NCI-H2196 (cell line): ENCODE measurements around the gene MRTFA.
A peak's percentile ranks its signal among the peaks of the same experiment; 100 is the strongest.

ENCODE experiments used
- DNase-seq: peaks from one replicate; lab custom pipeline; 2025; ENCODE audit not compliant: unreplicated experiment; lab: John Stamatoyannopoulos, UW

MRTFA gene

DNA sequence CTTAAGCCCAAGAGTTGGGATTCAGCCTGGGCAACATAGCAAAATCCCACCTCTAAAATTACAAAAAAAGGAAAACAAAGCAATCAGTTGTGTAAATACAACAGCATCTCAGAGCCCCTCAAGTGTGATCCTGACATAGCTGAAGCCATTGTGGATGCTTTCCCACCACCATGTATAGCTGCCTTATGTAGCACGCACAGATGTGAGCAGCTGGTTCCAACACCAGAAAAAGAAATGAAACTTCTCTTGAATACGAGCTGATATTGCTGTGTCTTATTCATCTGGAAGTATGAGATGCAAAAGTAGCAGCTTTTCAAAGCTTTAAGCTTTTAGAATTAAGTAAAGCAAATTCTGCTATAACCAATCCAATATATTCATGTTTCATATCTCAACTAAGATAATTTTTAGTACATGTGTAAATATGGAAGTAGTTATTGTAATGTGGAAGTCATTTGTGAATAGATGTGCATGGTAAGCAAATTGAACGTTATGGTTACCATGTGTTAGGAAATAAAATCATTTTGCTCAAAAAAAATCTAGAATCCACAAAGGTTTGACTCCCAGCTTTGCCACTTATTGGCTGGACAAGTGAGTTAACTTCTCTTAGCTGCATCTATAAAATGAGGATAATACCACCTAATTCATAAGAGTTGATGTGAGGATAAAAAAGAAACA is 203.0 kb downstream of the MRTFA start:
- DNase-seq: no peak

DNA sequence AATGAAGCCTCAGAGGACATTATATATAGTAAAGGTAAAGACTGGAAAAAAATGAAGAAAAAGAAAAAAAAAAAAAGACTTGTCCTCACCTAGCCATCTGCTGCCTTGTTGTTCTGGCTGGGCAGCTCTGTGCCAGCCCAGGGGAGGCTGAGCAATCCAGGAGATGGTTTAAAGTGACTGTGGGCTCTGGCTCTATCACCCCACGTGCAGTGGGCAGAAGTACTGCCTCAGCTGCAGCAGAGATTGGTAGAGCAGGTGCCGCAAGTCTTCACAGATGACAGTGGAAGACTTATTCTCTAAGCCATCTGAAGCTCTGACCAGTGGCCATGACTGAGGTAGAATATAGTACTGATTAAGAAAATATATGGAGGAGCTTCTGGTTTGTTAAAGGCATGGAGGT is 203.9 kb downstream of the MRTFA start:
- no peak for DNase-seq

DNA sequence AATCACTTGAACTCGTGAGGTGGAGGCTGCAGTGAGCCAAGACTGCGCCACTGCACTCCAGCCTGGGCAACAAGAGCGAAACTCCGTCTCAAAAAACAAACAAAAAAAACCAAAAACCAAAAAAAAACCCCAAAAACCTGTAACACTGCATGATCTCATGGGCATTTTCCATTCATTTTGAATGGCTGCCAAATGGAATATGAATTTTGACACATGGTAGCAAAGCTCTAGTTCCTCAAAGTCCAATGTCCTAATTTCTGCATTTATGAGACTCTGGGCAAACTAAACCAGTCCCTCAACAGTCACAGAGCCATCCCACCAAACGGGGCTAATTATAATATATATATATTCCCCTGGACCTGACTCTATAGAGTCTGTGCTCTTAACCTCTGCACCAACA is 204.4 kb downstream of the MRTFA start:
- DNase-seq: no peak

DNA sequence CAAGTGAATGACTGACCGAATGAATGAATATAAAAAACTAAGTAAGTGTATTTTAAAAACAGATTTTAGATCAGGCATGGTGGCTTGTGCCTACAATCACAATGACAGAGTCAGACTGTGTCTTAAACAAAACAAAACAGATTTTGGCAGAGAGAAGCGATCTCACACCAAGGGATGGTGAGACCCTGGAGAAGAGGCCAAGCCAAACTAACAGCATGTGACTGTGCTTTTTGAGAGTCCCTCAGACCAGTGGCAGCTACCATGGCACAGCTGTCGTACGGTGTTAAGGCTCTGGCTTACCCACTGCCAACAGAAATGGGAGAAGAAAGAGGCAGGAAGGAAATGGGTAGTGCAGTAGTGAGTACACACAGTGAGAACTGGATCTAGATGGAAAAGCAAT is 205.5 kb downstream of the MRTFA start:
- no peak for DNase-seq

DNA sequence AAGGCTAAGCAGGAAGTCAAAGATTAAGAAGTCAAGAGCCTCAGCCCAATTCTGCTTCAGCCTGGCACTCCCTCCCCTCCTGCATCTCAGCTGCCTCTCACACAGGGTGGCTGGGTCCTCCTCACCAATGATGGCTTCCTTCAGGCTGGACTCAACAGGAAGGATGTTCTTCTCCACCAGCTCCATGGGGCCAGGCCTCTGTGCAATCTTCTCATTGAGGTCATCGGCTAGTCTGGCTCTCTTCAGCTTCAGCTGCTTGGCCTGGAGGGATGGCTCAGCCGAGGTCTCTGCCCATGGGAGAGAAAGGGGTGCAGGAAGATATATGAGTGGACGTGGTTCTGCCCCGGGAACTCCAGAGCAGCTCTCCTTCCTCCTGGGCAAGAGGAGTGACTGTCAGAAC is 207.0 kb downstream of the MRTFA start:
- DNase-seq: no peak

DNA sequence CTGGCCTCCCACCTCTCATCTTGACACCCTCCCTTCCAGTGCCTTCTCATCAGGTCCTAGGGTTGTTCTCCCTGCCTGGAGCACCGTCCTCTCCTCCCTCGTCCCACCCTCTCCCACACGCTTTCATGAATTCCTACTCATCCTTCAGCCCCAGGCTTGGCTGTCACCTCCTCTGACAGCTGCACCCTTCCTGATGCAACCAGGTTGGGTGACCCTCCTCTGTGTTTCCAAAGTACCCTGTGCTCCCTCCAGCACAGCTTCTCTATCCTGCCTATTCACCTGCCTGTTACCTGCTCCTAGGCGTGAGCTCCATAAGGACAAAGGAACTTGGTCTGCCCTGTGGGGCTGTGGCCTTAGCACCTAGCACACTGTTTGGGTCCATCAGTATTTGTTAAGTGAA is 207.7 kb downstream of the MRTFA start:
- DNase-seq: no peak

DNA sequence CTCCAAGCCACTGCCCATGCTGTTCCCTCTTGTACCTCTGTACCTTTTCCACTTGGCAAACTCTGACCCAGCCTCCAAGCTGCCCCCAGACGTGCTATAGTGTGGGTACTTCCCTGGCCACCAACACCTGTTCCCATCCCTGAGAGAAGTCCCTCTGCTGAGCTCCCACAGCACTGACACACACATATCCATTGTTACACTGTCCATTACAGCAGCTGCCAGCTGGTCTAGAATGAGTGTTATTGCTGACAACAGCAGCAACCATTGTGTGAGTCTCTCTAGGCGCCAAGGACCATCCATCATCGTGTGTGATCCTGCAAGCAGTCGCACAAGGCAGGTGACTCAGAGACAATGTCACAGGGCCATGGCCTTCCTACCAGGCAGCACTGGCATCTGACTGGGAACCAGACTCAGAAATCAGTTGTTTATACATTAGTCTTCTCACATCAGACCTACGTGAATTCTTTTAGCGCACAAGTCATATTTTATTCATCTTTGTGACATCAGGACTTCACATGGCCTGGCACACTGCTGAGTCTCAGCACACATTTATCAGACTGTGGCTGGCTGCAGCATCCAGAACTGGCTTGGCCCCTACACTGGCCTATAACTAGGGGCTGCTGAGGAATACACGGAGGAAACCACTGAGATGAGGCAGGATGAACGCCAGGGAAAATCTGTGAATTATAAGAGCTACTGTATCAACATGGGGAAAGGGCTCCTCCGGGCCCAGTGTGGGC is 209.8 kb downstream of the MRTFA start:
- peak; percentile 33 for DNase-seq

DNA sequence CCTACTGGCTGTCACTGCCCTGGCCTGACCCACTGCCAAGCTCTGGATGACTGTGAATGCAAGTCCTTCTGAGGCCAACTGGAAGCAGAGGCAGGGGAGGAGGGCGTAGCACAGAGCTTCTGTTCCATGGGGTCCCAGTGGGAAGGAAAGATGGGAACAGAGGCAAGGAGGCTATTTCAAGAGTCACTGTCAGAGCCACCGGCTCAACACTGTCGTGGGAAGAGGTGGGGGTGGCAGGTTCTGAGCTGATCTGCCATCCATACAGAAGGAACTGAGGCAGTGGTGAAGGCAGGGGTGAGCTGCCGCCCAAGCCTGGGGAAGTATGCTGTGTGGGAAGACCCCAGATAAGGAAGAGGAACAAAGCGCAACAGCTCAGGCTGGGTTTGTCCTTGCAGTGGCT is 211.4 kb downstream of the MRTFA start:
- no peak for DNase-seq

DNA sequence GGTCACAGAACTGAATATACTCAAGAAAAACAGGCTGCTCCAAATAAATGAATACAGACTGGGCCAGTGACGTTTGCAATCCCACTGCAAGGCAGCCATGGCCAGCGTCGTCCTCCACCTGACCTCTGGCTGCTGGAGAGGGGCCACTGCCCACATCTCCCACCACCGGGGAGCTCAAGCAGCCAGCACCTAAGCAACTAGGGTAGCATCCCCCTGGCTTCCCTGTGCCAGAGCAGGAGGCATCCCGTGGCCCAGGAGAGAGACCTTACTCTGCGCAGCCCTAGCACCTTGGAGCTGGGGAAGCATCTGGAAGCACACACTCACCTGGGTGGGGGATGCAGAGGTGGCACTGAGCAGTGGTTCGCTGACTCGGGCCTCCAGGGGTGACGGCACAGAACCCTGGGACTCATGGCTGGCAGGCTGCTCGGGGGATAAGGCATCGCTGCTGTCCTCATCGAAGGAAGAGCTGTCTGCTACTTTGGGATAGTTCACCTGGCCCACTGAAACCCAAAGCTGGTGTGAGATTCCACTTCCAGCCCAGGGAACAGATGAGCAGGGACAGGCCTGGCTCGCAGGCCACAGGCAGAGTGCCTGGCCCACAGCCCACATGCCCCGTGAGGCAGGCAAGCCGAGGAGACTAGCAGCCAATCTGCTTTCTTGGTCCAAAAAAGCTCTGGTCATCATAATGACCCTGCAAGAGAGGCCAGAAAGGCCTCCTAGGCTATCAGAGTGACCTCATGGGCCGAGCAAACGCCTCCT is 212.5 kb downstream of the MRTFA start:
- no peak for DNase-seq

DNA sequence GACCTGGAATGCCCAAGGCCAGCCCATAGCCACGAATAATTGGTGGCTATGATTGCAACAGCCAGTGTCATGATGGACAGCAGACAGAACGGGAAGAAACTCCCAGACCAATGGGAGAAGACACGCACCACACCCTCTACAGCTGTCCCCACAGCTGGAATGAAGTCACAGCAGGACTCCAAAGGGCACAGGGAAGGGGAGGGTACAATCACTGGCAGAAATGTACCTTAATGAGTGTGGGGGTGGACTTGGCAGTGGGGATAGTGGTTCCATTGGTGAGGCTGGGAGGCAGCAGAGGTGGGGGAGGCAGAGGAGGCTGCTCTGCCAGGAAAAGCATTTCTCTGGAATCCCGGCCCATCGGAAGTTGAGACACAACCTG is 213.2 kb downstream of the MRTFA start:
- DNase-seq: no peak

DNA sequence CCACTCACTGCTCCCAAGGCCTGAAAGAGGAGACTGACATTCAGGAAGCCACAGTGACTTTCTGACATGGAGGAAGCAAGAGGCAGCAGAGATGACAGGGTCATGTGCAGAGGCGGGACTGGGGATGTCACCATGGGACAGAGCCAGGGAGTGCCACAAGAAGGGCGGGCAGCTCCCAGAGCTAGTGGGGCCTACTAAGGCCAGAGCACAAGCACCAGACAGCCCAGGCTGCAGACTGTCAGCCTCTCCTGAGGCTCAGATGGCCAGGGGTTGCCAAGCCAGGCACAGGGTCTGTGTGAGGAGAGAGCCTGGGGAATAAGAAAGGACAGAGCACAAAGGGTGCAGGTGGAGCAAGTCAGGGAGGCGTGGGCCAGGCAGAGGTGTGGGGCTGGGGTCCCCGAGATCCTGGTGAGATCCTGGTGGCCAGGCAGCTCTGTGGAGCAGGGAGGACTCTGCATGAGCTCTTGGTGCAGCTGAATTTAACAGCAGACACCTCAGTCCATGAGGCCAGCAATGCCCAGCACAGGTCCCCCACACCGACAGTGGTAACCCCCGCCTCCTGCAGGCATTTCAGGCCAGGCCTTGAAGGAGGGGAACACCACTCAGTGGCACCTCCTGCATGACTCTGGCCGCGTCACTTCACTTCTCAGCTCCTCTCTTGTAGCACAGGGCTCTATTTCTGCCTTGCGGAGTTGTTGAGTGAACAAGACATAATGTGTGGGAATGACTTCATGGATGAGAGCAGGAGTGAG is 213.8 kb downstream of the MRTFA start:
- no peak for DNase-seq

DNA sequence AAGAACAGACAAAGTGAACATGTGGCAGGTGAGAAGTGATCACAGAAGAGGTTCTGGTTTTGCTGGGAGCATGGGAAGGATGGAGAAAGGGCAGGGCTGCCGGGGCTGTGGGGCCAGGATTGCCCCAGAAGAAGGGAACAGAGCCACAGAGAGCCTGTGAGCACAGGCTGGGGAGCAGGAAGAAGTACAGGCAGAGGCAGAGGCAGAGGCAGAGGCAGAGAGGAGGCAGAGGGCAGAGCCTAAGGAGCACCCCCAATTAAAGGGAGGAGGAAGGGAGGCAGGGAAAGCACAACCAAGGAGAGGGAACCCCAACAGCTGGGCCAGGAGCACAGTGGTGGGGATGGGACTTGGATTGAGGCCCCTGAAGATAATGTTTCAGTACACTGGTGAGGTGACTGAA is 214.6 kb downstream of the MRTFA start:
- DNase-seq: no peak

DNA sequence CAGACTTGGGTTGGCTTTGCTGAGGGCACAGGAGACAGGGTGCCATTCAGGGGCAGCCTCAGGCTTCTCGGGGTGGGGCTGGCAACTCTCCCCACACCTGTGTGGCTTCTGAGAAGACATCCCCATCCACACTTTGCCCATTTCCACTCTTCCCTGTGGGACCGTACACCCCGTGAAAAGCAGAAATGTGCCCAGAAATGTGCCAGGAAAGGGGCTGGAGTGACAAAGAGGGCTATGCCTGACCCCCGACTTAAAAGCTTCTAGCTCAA is 215.5 kb downstream of the MRTFA start:
- DNase-seq: no peak

DNA sequence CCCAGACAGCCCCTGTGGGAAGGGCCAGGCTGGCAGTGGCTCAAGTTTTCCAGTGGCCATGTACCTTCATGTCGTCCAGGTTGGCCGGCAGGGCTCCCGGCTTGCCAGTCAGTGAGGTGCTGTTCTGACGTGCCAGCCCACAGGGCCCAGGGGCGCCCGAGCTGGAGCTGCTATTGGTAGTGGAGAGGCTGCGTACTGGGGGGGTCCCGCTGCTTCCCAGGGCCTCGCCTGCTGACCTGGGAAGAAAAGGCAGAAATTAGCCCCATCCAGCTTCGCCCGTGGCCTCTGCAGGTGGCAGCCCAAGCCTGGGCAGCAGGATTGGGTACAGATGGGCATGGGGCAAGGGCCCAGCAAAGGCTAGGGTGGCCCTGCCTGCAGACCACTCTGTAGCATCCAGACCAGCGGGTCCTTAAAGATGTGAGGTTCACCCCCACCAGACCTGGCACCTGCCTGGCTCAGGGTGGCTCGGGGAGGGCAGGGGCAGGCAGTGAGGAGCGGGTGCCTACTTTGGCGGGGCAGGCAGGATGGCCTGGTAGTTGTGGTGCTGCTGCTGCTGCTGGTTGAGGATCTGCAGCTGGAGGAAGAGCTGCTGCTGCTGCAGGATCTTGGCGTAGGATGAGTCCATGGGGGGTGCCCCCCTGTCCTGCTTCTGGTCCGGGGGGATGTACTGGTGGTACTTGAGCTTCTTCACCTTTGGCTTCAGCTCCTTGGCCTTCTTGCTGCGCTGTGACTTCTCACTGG is 216.0 kb downstream of the MRTFA start:
- DNase-seq: no peak

DNA sequence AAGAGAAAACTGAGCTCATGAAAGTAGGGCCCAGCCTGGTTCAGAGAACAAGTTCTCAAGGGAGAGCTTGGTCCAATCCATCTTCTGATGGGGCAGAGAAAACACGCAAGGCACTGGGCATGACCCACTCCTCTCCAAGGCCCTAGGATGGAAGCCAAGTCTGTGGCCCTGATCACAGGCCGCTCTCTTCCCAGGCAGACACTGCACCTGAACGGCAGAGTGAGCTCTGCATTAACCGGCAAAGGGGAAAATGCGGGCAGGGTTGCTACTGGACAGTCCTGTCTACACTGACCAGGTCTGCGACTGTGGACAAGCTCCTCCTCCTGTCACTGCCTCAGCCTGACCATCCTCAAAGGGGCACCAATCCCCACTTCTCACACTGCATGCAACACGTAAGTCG is 216.8 kb downstream of the MRTFA start:
- no peak for DNase-seq

DNA sequence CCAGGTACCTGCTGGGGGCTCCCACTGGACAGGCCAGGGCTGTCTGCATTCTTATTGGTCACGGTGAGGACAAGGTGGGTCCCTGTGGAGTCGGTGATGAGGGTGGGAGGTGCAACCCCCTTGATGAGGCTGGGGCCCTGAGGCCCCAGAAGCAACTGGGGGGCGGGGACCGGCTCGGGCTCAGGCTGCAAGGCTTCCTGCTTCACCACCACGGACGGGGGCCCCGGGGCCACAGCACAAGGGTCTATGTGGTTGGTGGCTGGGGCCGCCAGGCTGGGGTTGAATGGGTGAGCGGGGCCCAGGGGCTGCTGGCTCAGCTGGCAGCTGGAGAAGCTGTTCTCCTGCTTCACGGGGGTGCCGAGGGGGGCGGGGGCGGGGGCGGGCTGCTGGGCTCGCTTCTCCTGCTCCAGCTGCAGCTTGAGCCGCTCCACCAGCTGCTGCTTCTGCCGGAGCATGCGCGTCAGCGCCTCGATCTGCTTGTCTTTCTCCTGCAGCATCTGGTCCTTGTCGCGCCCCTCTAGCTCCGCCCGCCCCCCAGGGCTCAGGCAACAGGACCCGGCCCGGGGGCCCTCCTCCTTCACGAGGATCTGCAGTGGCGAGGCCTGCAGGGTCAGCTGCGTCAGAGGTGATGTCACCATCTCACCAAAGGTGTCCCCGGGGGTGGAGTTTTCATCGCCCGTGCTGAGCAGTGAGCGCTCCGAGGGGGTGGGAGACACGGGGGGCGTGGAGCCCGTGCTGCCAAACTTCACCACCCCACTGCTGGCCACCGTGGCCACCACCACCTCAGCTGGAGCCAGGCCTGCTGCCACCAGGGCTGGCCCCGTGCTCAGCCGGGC is 217.9 kb downstream of the MRTFA start:
- DNase-seq: no peak

DNA sequence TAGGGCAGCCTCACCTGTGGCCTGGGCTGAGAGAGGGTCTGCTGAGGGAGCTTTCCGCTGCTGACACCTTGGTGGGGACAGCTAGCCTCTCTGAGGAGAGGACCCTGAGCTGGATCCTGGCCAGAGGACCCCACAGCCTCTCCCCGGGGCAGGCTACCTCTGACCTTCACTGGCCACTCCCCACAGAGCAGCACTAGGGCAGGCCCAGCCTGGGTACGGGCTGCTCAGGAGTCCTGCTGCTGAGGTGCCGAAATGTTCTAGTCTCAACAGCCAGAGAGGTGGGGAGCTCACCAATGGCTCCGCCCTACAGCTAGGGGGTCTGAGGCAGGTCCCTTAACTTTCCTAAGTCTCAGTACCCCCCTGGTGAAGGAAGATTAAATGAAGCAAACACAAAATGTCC is 218.6 kb downstream of the MRTFA start:
- no peak for DNase-seq

DNA sequence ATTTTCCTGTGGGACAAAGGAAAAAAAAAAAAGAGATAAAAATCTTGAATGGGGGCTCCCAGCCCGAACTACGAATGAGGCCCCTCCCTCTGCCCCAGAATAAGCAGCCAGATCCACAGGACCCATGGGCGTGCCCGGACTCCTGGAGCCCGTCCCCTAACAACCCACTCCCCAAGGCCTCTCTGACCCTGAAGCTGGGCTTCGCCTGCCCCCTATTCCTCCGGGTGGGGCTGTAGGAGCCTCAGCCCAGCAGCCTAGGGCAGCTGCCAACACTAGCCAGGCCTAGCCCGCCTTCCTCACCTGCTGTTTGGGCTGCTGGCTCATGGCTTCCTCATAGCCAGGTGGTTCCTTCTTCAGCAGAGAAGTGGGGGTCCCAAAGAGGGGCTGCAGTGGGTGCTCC is 219.5 kb downstream of the MRTFA start:
- DNase-seq: no peak

DNA sequence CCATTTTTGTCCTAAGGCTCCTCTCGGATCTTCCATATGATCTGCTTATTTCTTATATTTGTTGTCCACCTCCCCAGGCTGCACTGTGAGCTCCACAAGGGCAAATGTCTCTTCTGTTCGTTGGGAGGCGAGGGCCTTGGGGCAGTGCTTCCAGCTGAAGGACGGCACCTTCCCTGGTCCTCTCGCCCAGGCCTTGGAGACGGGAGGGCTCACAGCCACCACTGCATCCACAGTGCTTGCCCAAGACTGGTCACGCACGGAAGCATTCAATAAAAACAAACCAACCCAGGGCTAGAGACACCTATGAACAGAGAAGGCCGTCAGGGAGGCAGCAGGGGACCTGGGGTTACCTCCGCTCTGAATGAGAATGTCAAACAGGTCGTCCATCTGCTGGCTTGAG is 219.9 kb downstream of the MRTFA start:
- DNase-seq: no peak

DNA sequence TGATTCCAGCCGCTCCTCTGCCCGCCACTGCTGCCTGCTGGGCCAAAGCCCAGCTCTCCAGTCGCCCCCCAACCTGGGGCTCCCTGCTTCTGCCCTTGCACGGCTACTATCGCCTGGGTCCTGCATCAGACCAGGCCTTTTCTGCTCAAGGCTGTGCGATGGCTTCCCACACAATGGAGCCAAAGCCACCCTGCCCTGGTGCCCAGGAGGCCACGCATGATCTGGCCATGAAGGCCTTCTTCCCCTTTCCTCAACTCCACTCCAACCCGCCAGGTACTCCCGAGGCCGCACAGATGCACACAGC is 220.3 kb downstream of the MRTFA start:
- DNase-seq: no peak
